ENCODE data around the gene MBTPS1. TPM values are rescaled to one million over a fixed set of nuclear protein-coding genes. Genes with fewer than 3 reads are reported as not detected.

Gene MBTPS1
- total and polyA plus RNA-seq, 9 of the 15 experiments (the other 6 are each of a cell fraction or from before 2014, with no cell fraction given): 2.8 to 57.6 (median 43.8) TPM

DNA sequence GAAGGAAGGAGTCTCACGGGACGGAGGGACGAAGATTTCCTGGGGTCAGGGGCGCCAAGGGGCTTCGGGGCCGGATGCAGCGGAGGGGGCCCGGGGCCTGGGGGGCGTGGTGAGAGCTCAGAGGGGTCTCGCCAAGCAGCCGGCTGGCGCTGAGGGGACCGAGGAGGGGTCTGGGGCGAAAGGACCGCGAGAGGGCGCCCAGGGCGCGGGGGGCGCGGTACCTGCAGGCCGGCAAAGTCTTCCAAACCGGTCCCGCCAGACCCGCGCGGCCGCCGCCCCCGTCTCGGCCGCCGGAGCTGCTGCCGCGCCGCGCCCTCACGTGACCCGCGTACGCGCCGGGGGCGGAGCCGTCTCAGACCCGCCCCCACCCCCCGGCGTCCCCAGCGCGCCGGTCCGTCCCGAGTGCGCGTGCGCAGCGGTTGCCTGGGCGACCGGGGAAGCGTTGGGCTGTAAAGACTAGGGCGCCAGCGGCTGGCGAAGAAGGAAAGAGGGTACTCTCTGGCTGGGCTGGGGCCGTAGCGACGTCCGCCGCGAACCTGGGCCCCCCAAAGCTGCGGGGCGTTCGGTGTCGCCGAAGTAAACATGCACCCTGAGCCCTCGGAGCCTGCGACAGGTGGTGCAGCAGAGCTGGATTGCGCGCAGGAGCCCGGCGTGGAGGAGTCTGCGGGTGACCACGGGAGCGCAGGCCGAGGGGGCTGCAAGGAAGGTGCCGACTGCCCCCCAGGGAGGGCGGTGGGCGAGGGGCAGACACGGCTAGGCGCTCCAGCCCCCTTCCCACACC, 28.3 kb upstream of the MBTPS1 start, which contains the start of the genes DNAAF1 and HSDL1 (continued):
- TF ChIP-seq BRF2 (IDR thresholded peaks at IDR 0.05; ENCODE audit: borderline replicate concordance, insufficient read depth, insufficient read length) (no peak), MBD2 (IDR thresholded peaks at IDR 0.05; ENCODE audit: borderline replicate concordance, low read depth) (peak; percentile 72; the same call in 1 of the 2 replicates), RB1 (IDR thresholded peaks at IDR 0.05; ENCODE audit: low read depth) (peak; percentile 92), YY1 (IDR thresholded peaks at IDR 0.05; ENCODE audit: borderline replicate concordance in 1 of 3, control insufficient read depth in 1 of 3, extremely low read depth in 1 of 3, insufficient read depth in 3 of 3, insufficient read length in 1 of 3, insufficient replicate concordance in 2 of 3, low read depth in 1 of 3, low read length in 2 of 3) (peak in 2 of 3 experiments; percentile 31 to 35), TAF7 (tag; IDR thresholded peaks at IDR 0.05) (no peak), DEAF1 (CRISPR knock-in tag; IDR thresholded peaks at IDR 0.05) (no peak), SAP30 (IDR thresholded peaks at IDR 0.05; ENCODE audit: borderline replicate concordance, insufficient read depth, low read depth, low read length, poor library complexity, severe bottlenecking) (peak; percentile 99), GABPB2 (CRISPR knock-in tag; conservative IDR thresholded peaks at IDR 0.05) (no peak), E4F1 (CRISPR knock-in tag; IDR thresholded peaks at IDR 0.05; ENCODE audit: borderline replicate concordance) (no peak), FOXM1 (IDR thresholded peaks at IDR 0.05; ENCODE audit: low read depth) (no peak), FOXM1 (CRISPR knock-in tag; IDR thresholded peaks at IDR 0.05; ENCODE audit: low read depth) (no peak), CREB1 (IDR thresholded peaks at IDR 0.05) (peak; percentile 43; the same call in 1 of the 2 replicates), CREB1 (CRISPR knock-in tag; IDR thresholded peaks at IDR 0.05) (peak; percentile 45; the same call in 1 of the 2 replicates), ATF7 (IDR thresholded peaks at IDR 0.05) (peak; percentile 45; the same call in 1 of the 2 replicates), SMAD1 (IDR thresholded peaks at IDR 0.05; ENCODE audit: low read depth, low read length, partially characterized antibody) (no peak), TEAD1 (CRISPR knock-in tag; IDR thresholded peaks at IDR 0.05) (0 out of 4 replicates have a peak, but pooled peaks of 1 of the 2 experiments have one; percentile 34), ZNF57 (CRISPR knock-in tag; IDR thresholded peaks at IDR 0.05) (no peak)
- TF ChIP-seq, protein P1, sequence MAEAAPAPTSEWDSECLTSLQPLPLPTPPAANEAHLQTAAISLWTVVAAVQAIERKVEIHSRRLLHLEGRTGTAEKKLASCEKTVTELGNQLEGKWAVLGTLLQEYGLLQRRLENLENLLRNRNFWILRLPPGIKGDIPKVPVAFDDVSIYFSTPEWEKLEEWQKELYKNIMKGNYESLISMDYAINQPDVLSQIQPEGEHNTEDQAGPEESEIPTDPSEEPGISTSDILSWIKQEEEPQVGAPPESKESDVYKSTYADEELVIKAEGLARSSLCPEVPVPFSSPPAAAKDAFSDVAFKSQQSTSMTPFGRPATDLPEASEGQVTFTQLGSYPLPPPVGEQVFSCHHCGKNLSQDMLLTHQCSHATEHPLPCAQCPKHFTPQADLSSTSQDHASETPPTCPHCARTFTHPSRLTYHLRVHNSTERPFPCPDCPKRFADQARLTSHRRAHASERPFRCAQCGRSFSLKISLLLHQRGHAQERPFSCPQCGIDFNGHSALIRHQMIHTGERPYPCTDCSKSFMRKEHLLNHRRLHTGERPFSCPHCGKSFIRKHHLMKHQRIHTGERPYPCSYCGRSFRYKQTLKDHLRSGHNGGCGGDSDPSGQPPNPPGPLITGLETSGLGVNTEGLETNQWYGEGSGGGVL (CRISPR knock-in tag; IDR thresholded peaks at IDR 0.05): no peak
